Spinal cord (tissue), 10 donors: Measurements from ENCODE around the gene LGR6. TPM values are rescaled to one million over a fixed set of nuclear protein-coding genes. Genes with fewer than 3 reads are reported as not detected.
A peak's percentile ranks its signal among the peaks of the same experiment; 100 is the strongest.

Source experiments
- DNase-seq, 6 donors: peaks; one replicate each; pipeline versions ENCODE4 v3.0.0 to v3.0.0-alpha.2; 2013 to 2015; ENCODE audit warnings: low spot score in 6 of 6, low read depth in 4 of 6
- H3K27ac ChIP-seq: one replicate; pipeline ENCODE4 v1.5.1; 2013; ENCODE audit warnings: low read depth, low read length, control low read depth
- H3K27me3 ChIP-seq: one replicate; pipeline ENCODE4 v1.6.1; 2013; ENCODE audit warnings: low read length; ENCODE audit not compliant: control insufficient read depth, insufficient read depth
- H3K36me3 ChIP-seq: one replicate; pipeline ENCODE4 v1.6.1; 2013; ENCODE audit warnings: low read length; ENCODE audit not compliant: control insufficient read depth, insufficient read depth
- H3K4me1 ChIP-seq: one replicate; pipeline ENCODE4 v1.6.1; 2013; ENCODE audit warnings: low read length; ENCODE audit not compliant: control insufficient read depth, insufficient read depth
- H3K4me3 ChIP-seq: one replicate; pipeline ENCODE4 v1.5.1; 2013; ENCODE audit warnings: low read depth, low read length, control low read depth
- H3K9me3 ChIP-seq: one replicate; pipeline ENCODE4 v1.6.1; 2013; ENCODE audit warnings: low read length; ENCODE audit not compliant: control insufficient read depth, insufficient read depth
- WGBS: methylation state at CpG from one replicate; pipeline ENCODE4 v1.1.5; 2013; ENCODE audit warnings: missing lambda C conversion rate; ENCODE audit not compliant: insufficient coverage; 5-methylcytosine and 5-hydroxymethylcytosine counted together
- polyA plus RNA-seq, 2 donors: library from polyadenylated mRNA; unstranded; fragments of 120-200 nt; gene quantifications; one replicate each; pipeline ENCODE4 v1.2.1, GENCODE V29; 2013; ENCODE audit not compliant: insufficient read length in 2 of 2
- total RNA-seq, 2 donors: library from RNA; depleted of rRNA in 1 of 2; stranded (reverse); fragments of 120-200 nt in 1 of 2; fragments of >200 nt in 1 of 2; gene quantifications; one replicate each; pipeline versions ENCODE4 v1.2.3 to v1.2.4, GENCODE V29; 2013 to 2014
- donor health status: healthy.

Gene LGR6
- total and polyA plus RNA-seq, 4 donors, result 1.0 to 6.1 (median 3.7) TPM

DNA sequence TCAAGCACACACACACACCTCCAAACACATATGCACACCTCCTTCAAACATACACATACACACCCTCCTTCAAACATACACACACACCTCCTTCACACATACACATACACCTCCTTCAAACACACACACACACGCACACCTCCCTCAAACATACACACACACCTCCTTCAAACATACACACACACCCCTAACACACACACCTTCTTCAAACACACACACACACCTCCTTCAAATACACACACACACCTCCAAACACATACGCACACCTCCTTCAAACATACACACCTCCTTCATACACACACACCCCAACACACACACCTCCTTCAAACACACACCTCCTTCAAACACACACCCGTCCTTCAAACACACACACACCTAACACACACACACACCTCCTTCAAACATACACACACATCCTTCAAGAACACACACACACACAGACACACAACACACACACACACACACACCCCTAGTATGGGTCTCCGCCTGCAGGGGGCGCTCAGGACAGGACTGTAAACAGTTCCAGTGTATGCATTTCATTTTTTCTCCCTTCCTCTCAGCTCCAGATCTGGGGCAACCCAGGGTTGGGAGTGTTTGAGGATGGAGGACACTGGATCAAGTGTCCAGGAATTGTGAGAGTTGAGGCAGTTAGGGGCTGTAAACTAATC lies 12.1 kb downstream of the LGR6 start:
- Histone ChIP-seq H3K27me3 (peaks cover 2% of the 10 kb centered on the region), H3K27ac (no peak overlapping the region), H3K4me1 (peaks cover 13% of the 10 kb centered on the region), H3K36me3 (peaks cover 2% of the 10 kb centered on the region), H3K9me3 (no peaks in the 10 kb centered on the region), H3K4me3 (no peak overlapping the region)
- no peak for DNase-seq
- 70% methylated on average over 3 of the region's 5 CpGs for WGBS

DNA sequence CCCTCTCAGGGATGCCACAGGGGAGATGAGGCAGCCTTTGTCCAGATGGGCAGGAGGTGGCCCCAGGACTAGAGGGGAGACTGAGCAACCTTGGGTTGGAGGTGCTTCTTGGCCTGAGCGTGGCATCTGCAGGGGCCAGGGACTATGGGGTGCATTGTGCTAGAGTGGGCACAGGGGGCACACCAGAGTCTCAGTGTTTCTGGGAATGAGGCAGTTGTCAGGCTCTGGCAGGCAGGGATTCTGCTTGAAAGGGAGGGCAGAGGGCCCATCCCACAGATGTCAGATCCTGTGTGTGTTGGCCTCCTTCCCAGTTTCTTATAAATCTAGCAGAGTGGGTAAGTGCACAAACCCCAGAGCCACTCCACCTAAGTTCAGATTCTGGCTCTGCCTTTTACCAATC lies 13.7 kb downstream of the LGR6 start:
- peaks cover 2% of the 10 kb centered on the region for H3K36me3 ChIP-seq
- peak in 2 of 6 donors; percentile 59 to 83 for DNase-seq
- H3K4me1 ChIP-seq, result peaks cover 8% of the 10 kb centered on the region
- peaks cover 2% of the 10 kb centered on the region for H3K27me3 ChIP-seq
- H3K4me3 ChIP-seq, result no peak overlapping the region
- H3K27ac ChIP-seq, result no peak overlapping the region
- WGBS, result 23% methylated on average over 1 of the region's 1 CpG
- no peaks in the 10 kb centered on the region for H3K9me3 ChIP-seq

DNA sequence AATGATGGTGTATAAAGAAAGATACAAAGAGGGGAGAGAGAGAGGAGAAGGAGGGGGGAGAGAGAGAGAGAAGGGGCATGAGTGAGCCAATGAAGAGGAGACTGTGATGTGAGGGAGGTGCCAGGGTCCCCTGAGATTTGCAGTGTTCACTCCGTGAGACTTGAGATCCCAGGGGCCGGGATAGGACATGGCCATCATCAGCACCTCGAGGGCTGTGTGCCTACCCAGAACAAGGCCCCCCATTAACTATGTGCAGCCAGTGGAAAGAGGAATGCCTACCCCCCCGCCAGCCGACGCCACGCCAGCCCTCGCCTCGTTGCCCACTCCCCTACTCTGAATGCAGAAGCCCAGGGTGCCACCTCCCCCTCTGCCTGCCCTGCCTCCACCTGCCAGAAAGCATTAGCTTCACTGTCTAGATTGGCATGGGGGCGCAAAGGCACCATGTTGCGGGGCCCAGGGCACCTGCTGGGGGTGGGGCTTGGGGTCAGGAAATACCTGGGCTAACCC lies 14.8 kb downstream of the LGR6 start:
- H3K9me3 ChIP-seq, result no peaks in the 10 kb centered on the region
- no peak overlapping the region for H3K4me3 ChIP-seq
- H3K4me1 ChIP-seq, result peaks cover 8% of the 10 kb centered on the region
- DNase-seq, result no peak
- peaks cover 2% of the 10 kb centered on the region for H3K36me3 ChIP-seq
- H3K27ac ChIP-seq, result no peak overlapping the region
- peaks cover 11% of the 10 kb centered on the region for H3K27me3 ChIP-seq
- WGBS, result 60% methylated on average over 7 of the region's 11 CpGs

GRCh38 chr1:202210385-202210784 lies 16.8 kb downstream of the LGR6 start:
- peaks cover 28% of the 10 kb centered on the region for H3K27me3 ChIP-seq
- no peak overlapping the region for H3K4me3 ChIP-seq
- WGBS, result 17% methylated on average over 6 of the region's 6 CpGs
- DNase-seq, result peak in 2 of 6 donors; percentile 29 to 37
- no peaks in the 10 kb centered on the region for H3K9me3 ChIP-seq
- H3K36me3 ChIP-seq, result peaks cover 2% of the 10 kb centered on the region
- H3K4me1 ChIP-seq, result peaks cover 18% of the 10 kb centered on the region
- no peak overlapping the region for H3K27ac ChIP-seq

DNA sequence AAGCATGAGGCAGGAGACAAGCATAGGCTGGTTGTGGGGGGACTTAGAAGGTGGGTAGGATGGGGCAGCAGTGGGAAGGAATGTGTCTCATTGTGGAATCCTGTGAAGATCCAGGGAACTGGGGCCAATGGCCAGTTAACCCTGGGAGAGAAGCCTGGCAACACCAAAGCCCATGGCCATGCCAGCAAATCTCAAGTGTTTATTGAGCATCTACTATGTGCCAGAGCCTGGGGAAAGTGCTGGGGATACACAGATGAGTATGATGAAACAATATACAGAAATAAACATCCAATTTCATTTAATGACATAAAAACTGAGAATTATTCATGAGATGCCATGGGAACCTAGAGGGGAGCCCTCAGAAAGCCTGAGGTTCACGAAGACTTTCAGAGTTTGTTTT lies 17.4 kb downstream of the LGR6 start:
- WGBS, result 100% methylated on average over 1 of the region's 1 CpG
- no peak for DNase-seq
- Histone ChIP-seq H3K4me1 (peaks cover 18% of the 10 kb centered on the region), H3K4me3 (no peak overlapping the region), H3K27ac (no peak overlapping the region), H3K27me3 (peaks cover 34% of the 10 kb centered on the region), H3K9me3 (no peaks in the 10 kb centered on the region), H3K36me3 (peaks cover 2% of the 10 kb centered on the region)

GRCh38 chr1:202212787-202213186 lies 19.2 kb downstream of the LGR6 start:
- no peak for DNase-seq
- 82% methylated on average over 1 of the region's 1 CpG for WGBS
- Histone ChIP-seq H3K4me3 (no peak overlapping the region), H3K27ac (no peak overlapping the region), H3K9me3 (no peaks in the 10 kb centered on the region), H3K27me3 (peaks cover 39% of the 10 kb centered on the region), H3K36me3 (peaks cover 2% of the 10 kb centered on the region), H3K4me1 (peaks cover 21% of the 10 kb centered on the region)

- no peak for DNase-seq
- Histone ChIP-seq H3K9me3 (no peaks in the 10 kb centered on the region), H3K27me3 (peaks cover 42% of the 10 kb centered on the region), H3K4me1 (peaks cover 21% of the 10 kb centered on the region), H3K4me3 (no peak overlapping the region), H3K36me3 (peaks cover under 1% of the 10 kb centered on the region), H3K27ac (no peak overlapping the region)
- WGBS, result 32% methylated on average over 6 of the region's 8 CpGs
Measured at GRCh38 chr1:202213361-202214088, 19.9 kb downstream of the LGR6 start.

DNA sequence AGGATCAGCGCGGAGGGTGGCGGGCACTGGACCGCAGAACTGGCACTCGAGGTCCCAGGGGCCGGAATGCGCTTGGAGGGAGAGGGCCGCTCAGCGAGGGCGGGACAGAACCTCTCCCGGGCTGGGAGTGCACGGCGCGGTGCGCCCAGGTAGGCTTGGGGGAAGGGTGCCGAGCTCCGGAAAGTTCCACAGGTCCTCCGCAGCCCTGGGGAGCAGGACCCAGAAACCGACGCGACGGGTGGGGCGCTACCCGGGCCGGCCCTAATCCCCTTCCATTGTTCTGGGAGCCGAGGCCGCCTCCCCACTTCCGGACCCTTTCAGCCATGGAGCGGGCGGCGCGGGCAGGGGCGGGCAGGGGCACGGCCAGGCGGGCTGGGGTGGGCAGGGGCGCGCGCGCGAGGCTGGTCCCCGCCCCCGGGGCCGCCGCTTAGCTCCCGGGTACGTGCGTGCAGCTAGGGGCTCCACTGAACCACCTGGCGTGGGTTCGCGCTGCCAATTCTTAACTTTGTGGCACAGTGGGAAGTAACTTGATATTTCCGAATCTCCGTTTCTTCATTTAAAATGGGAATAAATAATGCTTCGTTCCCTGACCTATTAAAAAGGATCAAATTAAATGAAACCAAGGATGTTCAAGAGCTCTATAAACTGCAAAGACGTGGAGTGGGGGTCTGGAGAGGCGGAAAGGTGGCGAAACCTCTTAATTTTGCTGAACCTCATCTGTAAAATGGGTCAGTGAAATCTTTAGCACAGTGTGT lies 20.7 kb downstream of the LGR6 start:
- DNase-seq, result peak in 2 of 6 donors; percentile 11 to 39
- 4% methylated on average over 50 of the region's 56 CpGs for WGBS
- Histone ChIP-seq H3K27me3 (peaks cover 42% of the 10 kb centered on the region), H3K36me3 (no peaks in the 10 kb centered on the region), H3K27ac (no peak overlapping the region), H3K9me3 (no peaks in the 10 kb centered on the region), H3K4me3 (peak overlapping the region; percentile 38), H3K4me1 (peaks cover 23% of the 10 kb centered on the region)

- Histone ChIP-seq H3K4me1 (peaks cover 22% of the 10 kb centered on the region), H3K36me3 (no peaks in the 10 kb centered on the region), H3K4me3 (no peak overlapping the region), H3K27ac (no peak overlapping the region), H3K9me3 (no peaks in the 10 kb centered on the region), H3K27me3 (peaks cover 42% of the 10 kb centered on the region)
- no peak for DNase-seq
- 90% methylated on average over 9 of the region's 10 CpGs for WGBS
Measured at GRCh38 chr1:202215472-202216130, 22.0 kb downstream of the LGR6 start.
